Right atrium auricular region (tissue), 2 donors: ENCODE results near the gene TAF1C. TPM values are rescaled to one million over a fixed set of nuclear protein-coding genes. Genes with fewer than 3 reads are reported as not detected.
A peak's percentile ranks its signal among the peaks of the same experiment; 100 is the strongest.

Source experiments
- DNase-seq: peaks from one replicate; pipeline ENCODE4 v3.0.0-alpha.2; 2019; ENCODE audit warnings: low spot score
- H3K27ac ChIP-seq, 2 donors: fragments of 200-600 bp; sonication (generic); 1 replicate in 1 of 2; 2 replicates in 1 of 2; pipeline ENCODE4 v1.5.1; 2016 to 2019
- H3K27me3 ChIP-seq, 2 donors: fragments of 200-600 bp; sonication (generic); one replicate each; pipeline versions ENCODE4 v1.5.1 to v1.6.0; 2017 to 2019
- H3K36me3 ChIP-seq: fragments of 200-600 bp; sonication (generic); one replicate; pipeline ENCODE4 v1.5.1; 2016
- H3K4me1 ChIP-seq, 2 donors: fragments of 200-600 bp; sonication (generic); one replicate each; pipeline versions ENCODE4 v1.5.1 to v1.6.0; 2017 to 2019
- H3K4me3 ChIP-seq, 2 donors: fragments of 200-600 bp; sonication (generic); 1 replicate in 1 of 2; 2 replicates in 1 of 2; pipeline ENCODE4 v1.5.1; 2017 to 2019; ENCODE audit warnings: mild to moderate bottlenecking in 1 of 2, moderate library complexity in 1 of 2
- H3K9me3 ChIP-seq, 2 donors: fragments of 200-600 bp; sonication (generic); one replicate each; pipeline ENCODE4 v1.5.1; 2019
- CTCF ChIP-seq, 2 donors: fragments of 200-600 bp; sonication (generic); IDR thresholded peaks; one replicate each; pipeline ENCODE4 v1.5.1; 2019; ENCODE audit warnings: antibody characterized with exemption in 2 of 2
- total RNA-seq, 2 donors: library from RNA; depleted of rRNA; stranded (reverse); fragments of >200 nt; gene quantifications; one replicate each; pipeline ENCODE4 v1.1.0, GENCODE V29; 2016

Gene TAF1C
- total RNA-seq, 2 donors from 2014 or later: 16.2 to 18.4 TPM

- H3K4me1 ChIP-seq: no peaks in the 10 kb centered on the region
- H3K27ac ChIP-seq: no peak overlapping the region
- H3K27me3 ChIP-seq: no peaks in the 10 kb centered on the region
- no peak for TF ChIP-seq CTCF (IDR thresholded peaks at IDR 0.05)
- no peaks in the 10 kb centered on the region for H3K9me3 ChIP-seq
- H3K36me3 ChIP-seq: no peaks in the 10 kb centered on the region
- no peak overlapping the region for H3K4me3 ChIP-seq
- no peak for DNase-seq
These were observed 21.1 kb downstream of the TAF1C start for GRCh38 chr16:84165746-84166145.

- no peaks in the 10 kb centered on the region for H3K27me3 ChIP-seq
These were observed 25.1 kb downstream of the TAF1C start for GRCh38 chr16:84161801-84162200.

GRCh38 chr16:84161037-84161436 lies 25.8 kb downstream of the TAF1C start:
- Histone ChIP-seq H3K9me3 (no peaks in the 10 kb centered on the region), H3K4me3 (no peak overlapping the region), H3K36me3 (no peaks in the 10 kb centered on the region), H3K27ac (no peak overlapping the region), H3K27me3 (no peaks in the 10 kb centered on the region), H3K4me1 (no peaks in the 10 kb centered on the region)
- DNase-seq: no peak
- no peak for TF ChIP-seq CTCF (IDR thresholded peaks at IDR 0.05)

More at GRCh38 chr16:84161801-84162200, 25.1 kb downstream of the TAF1C start:
- no peaks in the 10 kb centered on the region for H3K4me1 ChIP-seq
- H3K9me3 ChIP-seq: no peaks in the 10 kb centered on the region
- H3K27ac ChIP-seq: no peak overlapping the region
- DNase-seq: no peak
- TF ChIP-seq CTCF (IDR thresholded peaks at IDR 0.05): no peak
- no peak overlapping the region for H3K4me3 ChIP-seq
- no peaks in the 10 kb centered on the region for H3K36me3 ChIP-seq

GRCh38 chr16:84159800-84160199 lies 27.1 kb downstream of the TAF1C start:
- DNase-seq: no peak
- Histone ChIP-seq H3K9me3 (no peaks in the 10 kb centered on the region), H3K27me3 (no peaks in the 10 kb centered on the region), H3K36me3 (no peaks in the 10 kb centered on the region), H3K27ac (no peak overlapping the region), H3K4me1 (no peaks in the 10 kb centered on the region), H3K4me3 (no peak overlapping the region)
- TF ChIP-seq CTCF (IDR thresholded peaks at IDR 0.05): no peak

DNA sequence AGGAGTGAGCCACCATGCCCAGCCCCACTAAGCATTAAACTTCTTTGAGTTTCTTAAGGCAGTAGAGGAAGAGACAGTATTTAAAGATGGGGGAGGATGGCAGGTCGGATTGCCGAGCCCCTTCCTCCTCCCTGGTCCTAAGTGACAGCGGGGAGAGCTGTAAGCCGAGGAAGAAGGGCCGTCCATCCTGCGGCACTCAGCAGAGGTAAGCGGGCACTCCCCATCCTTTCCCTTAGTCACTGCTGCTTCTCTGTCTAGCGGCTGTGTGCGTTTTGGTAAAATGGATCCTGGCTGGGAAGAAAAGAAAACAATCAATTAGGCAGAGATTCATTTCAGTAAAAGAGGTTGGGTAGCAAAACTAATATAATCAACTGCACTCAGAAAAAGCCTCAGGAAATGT lies 27.9 kb downstream of the TAF1C start:
- Histone ChIP-seq H3K27me3 (no peaks in the 10 kb centered on the region), H3K36me3 (no peaks in the 10 kb centered on the region), H3K4me3 (no peak overlapping the region), H3K4me1 (no peaks in the 10 kb centered on the region), H3K9me3 (no peaks in the 10 kb centered on the region), H3K27ac (no peak overlapping the region)
- no peak for DNase-seq
- TF ChIP-seq CTCF (IDR thresholded peaks at IDR 0.05): no peak

- peak overlapping the region in 1 of 2 donors; percentile 73 for H3K27ac ChIP-seq
- no peak for DNase-seq
- no peaks in the 10 kb centered on the region for H3K9me3 ChIP-seq
- no peaks in the 10 kb centered on the region for H3K36me3 ChIP-seq
- no peaks in the 10 kb centered on the region for H3K4me1 ChIP-seq
- TF ChIP-seq CTCF (IDR thresholded peaks at IDR 0.05): peak in 1 of 2 donors; percentile 25
- no peaks in the 10 kb centered on the region for H3K27me3 ChIP-seq
- no peak overlapping the region for H3K4me3 ChIP-seq
These were observed 30.5 kb downstream of the TAF1C start for GRCh38 chr16:84156342-84156784.
